ENCODE data around the gene TNFRSF4. TPM values are rescaled to one million over a fixed set of nuclear protein-coding genes. Genes with fewer than 3 reads are reported as not detected.
A peak's percentile ranks its signal among the peaks of the same experiment; 100 is the strongest.

TNFRSF4 gene
- total and polyA plus RNA-seq, 9 of the 15 experiments (the other 6 are each of a cell fraction or from before 2014, with no cell fraction given) = 0.07 to 0.44 (median 0.19) TPM; not detected in 5

DNA sequence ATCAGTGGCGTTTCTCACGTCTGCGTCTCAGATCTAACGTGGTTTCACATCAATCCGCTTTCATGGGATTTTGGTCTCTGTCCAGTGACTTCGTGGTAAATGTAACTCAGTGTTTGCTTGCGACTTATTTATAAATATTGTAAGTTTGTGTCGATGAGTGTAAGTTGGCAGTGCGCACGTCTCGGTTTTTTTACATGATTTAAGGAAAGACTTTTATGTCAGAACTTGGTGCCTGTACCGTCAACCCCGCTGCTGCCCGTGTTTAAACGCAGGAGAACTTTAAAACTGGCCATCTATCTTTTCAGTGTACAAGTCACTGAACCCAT is 19.6 kb upstream of the TNFRSF4 start:
- no peak for ATAC-seq
- in situ Hi-C loops (cut with MboI) (no loop called here), intact Hi-C loops (cut with micrococcal nuclease) (loop anchor here (5.0 kb wide), 1 partner anchor 111 kb away; no protein-coding TSS in a partner anchor)
- Histone ChIP-seq H3K9me3 (replicated peaks; ENCODE audit: control insufficient read depth, insufficient read depth, low read depth, low read length) (peaks cover 9% of the 10 kb centered on the region), H3K27ac (ENCODE audit: extremely low read depth, low read depth, low read length) (no peak overlapping the region), H3K9me1 (ENCODE audit: control insufficient read depth, insufficient read depth, low read length) (no peaks in the 10 kb centered on the region), H2AFZ (ENCODE audit: low read depth, low read length) (no peak overlapping the region), H3K79me2 (ENCODE audit: control insufficient read depth, insufficient read depth, low read length) (peaks cover 61% of the 10 kb centered on the region), H4K20me1 (replicated peaks; ENCODE audit: control insufficient read depth, insufficient read depth, low read length) (no peaks in the 10 kb centered on the region), H3K36me3 (ENCODE audit: control insufficient read depth, insufficient read depth, low read length) (peaks cover 32% of the 10 kb centered on the region; the same call in 2 of the 3 replicates), H3K9ac (ENCODE audit: insufficient read depth in 1 of 2, low read depth in 2 of 2, low read length in 2 of 2) (no peak overlapping the region), H3K4me3 (no peak overlapping the region), H3K27me3 (ENCODE audit: control insufficient read depth in 2 of 2, insufficient read depth in 2 of 2, low read length in 2 of 2) (no peaks in the 10 kb centered on the region), H3K4me1 (replicated peaks in 1 of 2; ENCODE audit: control insufficient read depth in 2 of 2, insufficient read depth in 2 of 2, low read length in 2 of 2) (peaks cover 6 to 84% of the 10 kb centered on the region in 2 experiments; a peak in 4 of 5 replicates), H3K4me2 (ENCODE audit: insufficient read depth, low read length) (peak overlapping the region; percentile 49; the same call in 1 of the 2 replicates)
- POLR2A ChIA-PET = interaction anchor here (0.7 kb wide), 1 partner anchor 118 kb away, joined by 3 read pairs; the partner anchor contains the start of gene C1orf159
- no TSS peak for BruUV-seq (replicated peaks)
- FAIRE-seq = peak; percentile 69
- DNase-seq (ENCODE audit: extremely low read depth in 1 of 4, low spot score in 3 of 4) = no peak
- TF ChIP-seq ZNF316 (IDR thresholded peaks at IDR 0.05) = no peak
- TF ChIP-seq ZNF408 (CRISPR knock-in tag; IDR thresholded peaks at IDR 0.05; ENCODE audit: low read depth) = peak; percentile 83; the same call in 1 of the 2 replicates
- peak; percentile 76; the same call in 1 of the 2 replicates for TF ChIP-seq MTF1 (CRISPR knock-in tag; IDR thresholded peaks at IDR 0.05; ENCODE audit: borderline replicate concordance)
- TF ChIP-seq KAT2B (IDR thresholded peaks at IDR 0.05; ENCODE audit: low read depth, low read length) = no peak
- TF ChIP-seq, protein P1, sequence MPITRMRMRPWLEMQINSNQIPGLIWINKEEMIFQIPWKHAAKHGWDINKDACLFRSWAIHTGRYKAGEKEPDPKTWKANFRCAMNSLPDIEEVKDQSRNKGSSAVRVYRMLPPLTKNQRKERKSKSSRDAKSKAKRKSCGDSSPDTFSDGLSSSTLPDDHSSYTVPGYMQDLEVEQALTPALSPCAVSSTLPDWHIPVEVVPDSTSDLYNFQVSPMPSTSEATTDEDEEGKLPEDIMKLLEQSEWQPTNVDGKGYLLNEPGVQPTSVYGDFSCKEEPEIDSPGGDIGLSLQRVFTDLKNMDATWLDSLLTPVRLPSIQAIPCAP (CRISPR knock-in tag; IDR thresholded peaks at IDR 0.05; ENCODE audit: borderline replicate concordance) = no peak
- no peak for TF ChIP-seq RBFOX2 (IDR thresholded peaks at IDR 0.05; ENCODE audit: low read depth, low read length)
- TF ChIP-seq ZBTB33 (CRISPR knock-in tag; IDR thresholded peaks at IDR 0.05) = 0 out of 2 replicates have a peak, but pooled peaks have one; percentile 14
- no peak for TF ChIP-seq SIRT6 (IDR thresholded peaks at IDR 0.05; ENCODE audit: low read depth, low read length)
- no peak for TF ChIP-seq CREB1 (IDR thresholded peaks at IDR 0.05)
- TF ChIP-seq CREB1 (CRISPR knock-in tag; IDR thresholded peaks at IDR 0.05) = no peak
- TF ChIP-seq, protein P2, sequence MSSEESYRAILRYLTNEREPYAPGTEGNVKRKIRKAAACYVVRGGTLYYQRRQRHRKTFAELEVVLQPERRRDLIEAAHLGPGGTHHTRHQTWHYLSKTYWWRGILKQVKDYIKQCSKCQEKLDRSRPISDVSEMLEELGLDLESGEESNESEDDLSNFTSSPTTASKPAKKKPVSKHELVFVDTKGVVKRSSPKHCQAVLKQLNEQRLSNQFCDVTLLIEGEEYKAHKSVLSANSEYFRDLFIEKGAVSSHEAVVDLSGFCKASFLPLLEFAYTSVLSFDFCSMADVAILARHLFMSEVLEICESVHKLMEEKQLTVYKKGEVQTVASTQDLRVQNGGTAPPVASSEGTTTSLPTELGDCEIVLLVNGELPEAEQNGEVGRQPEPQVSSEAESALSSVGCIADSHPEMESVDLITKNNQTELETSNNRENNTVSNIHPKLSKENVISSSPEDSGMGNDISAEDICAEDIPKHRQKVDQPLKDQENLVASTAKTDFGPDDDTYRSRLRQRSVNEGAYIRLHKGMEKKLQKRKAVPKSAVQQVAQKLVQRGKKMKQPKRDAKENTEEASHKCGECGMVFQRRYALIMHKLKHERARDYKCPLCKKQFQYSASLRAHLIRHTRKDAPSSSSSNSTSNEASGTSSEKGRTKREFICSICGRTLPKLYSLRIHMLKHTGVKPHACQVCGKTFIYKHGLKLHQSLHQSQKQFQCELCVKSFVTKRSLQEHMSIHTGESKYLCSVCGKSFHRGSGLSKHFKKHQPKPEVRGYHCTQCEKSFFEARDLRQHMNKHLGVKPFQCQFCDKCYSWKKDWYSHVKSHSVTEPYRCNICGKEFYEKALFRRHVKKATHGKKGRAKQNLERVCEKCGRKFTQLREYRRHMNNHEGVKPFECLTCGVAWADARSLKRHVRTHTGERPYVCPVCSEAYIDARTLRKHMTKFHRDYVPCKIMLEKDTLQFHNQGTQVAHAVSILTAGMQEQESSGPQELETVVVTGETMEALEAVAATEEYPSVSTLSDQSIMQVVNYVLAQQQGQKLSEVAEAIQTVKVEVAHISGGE (CRISPR knock-in tag; IDR thresholded peaks at IDR 0.05) = peak in 1 of 3 experiments; percentile 59; a peak in 1 of 6 replicates
- TF ChIP-seq ZNF277 (CRISPR knock-in tag; IDR thresholded peaks at IDR 0.05; ENCODE audit: borderline replicate concordance) = 0 out of 2 replicates have a peak, but pooled peaks have one; percentile 21
- 0 out of 2 replicates have a peak, but pooled peaks have one; percentile 51 for TF ChIP-seq ZNF707 (CRISPR knock-in tag; conservative IDR thresholded peaks at IDR 0.05)
- peak; percentile 41; the same call in 1 of the 2 replicates for TF ChIP-seq NFIX (CRISPR knock-in tag; IDR thresholded peaks at IDR 0.05; ENCODE audit: low read depth)
- CTCF ChIA-PET (ENCODE audit: low intra/inter-chr PET ratio) = no interaction called here
- 92% methylated on average over 15 of the region's 15 CpGs for WGBS (ENCODE audit: insufficient coverage, low coverage, missing lambda C conversion rate)

Data from K562 (cell line).